ENCODE results near the gene MIEF1. TPM values are rescaled to one million over a fixed set of nuclear protein-coding genes. Genes with fewer than 3 reads are reported as not detected.

MIEF1 gene
- total and polyA plus RNA-seq, 8 donors = 5.1 to 47.3 (median 16.2) TPM

GRCh38 chr22:39547587-39547947 lies 45.5 kb downstream of the MIEF1 start:
- 22 to 44% (median 30%) methylated on average over 2 of the region's 2 CpGs for WGBS, 5 donors
- intact Hi-C loops (cut with DNase I; ENCODE audit: low total_unique reads) = no loop called here
- H3K27ac ChIP-seq = no peak overlapping the region
- H3K4me1 ChIP-seq = peaks cover 0 to 11% (median 6%) of the 10 kb centered on the region in 4 donors
- no peaks in the 10 kb centered on the region for H3K9me3 ChIP-seq
- no peak for DNase-seq
- no peaks in the 10 kb centered on the region for H3K36me3 ChIP-seq
- TF ChIP-seq POLR2AphosphoS5 (IDR thresholded peaks at IDR 0.05) (no peak), POLR2A (IDR thresholded peaks at IDR 0.05) (no peak), CTCF (IDR thresholded peaks at IDR 0.05) (no peak), EP300 (IDR thresholded peaks at IDR 0.05) (no peak)
- no peak overlapping the region for H3K4me3 ChIP-seq
- H3K27me3 ChIP-seq = peaks cover 0 to 99% (median 49%) of the 10 kb centered on the region in 3 donors

GRCh38 chr22:39553429-39553828 lies 51.3 kb downstream of the MIEF1 start:
- Histone ChIP-seq H3K4me1 (peaks cover 11 to 15% (median 12%) of the 10 kb centered on the region in 4 donors), H3K27ac (no peak overlapping the region), H3K36me3 (no peaks in the 10 kb centered on the region), H3K4me3 (no peak overlapping the region), H3K27me3 (peaks cover 13 to 84% (median 51%) of the 10 kb centered on the region in 3 donors), H3K9me3 (no peaks in the 10 kb centered on the region)
- 63 to 100% (median 71%) methylated on average over 2 to 3 of the region's 3 CpGs for WGBS, 5 donors
- no peak for TF ChIP-seq POLR2A (IDR thresholded peaks at IDR 0.05)
- TF ChIP-seq POLR2AphosphoS5 (IDR thresholded peaks at IDR 0.05) = no peak
- no peak for TF ChIP-seq CTCF (IDR thresholded peaks at IDR 0.05)
- TF ChIP-seq EP300 (IDR thresholded peaks at IDR 0.05) = no peak
- intact Hi-C loops (cut with DNase I; ENCODE audit: low total_unique reads) = no loop called here
- no peak for DNase-seq

- no peak for DNase-seq
- no peaks in the 10 kb centered on the region for H3K9me3 ChIP-seq
- peaks cover 14 to 18% (median 15%) of the 10 kb centered on the region in 4 donors for H3K4me1 ChIP-seq
- H3K4me3 ChIP-seq = no peak overlapping the region
- peaks cover 19 to 84% (median 52%) of the 10 kb centered on the region in 3 donors for H3K27me3 ChIP-seq
- intact Hi-C loops (cut with DNase I; ENCODE audit: low total_unique reads) = no loop called here
- no peak overlapping the region for H3K27ac ChIP-seq
- WGBS, 5 donors = 42 to 51% (median 50%) methylated on average over 2 to 3 of the region's 3 CpGs
- H3K36me3 ChIP-seq = no peaks in the 10 kb centered on the region
- TF ChIP-seq POLR2AphosphoS5 (IDR thresholded peaks at IDR 0.05) = no peak
- no peak for TF ChIP-seq EP300 (IDR thresholded peaks at IDR 0.05)
Observed at GRCh38 chr22:39554151-39554550, 52.1 kb downstream of the MIEF1 start.

- H3K36me3 ChIP-seq = no peaks in the 10 kb centered on the region
- H3K27ac ChIP-seq = no peak overlapping the region
- 5 to 27% (median 6%) methylated on average over 9 to 72 of the region's 72 CpGs for WGBS, 5 donors
- no peaks in the 10 kb centered on the region for H3K9me3 ChIP-seq
- peak overlapping the region; percentile 32 to 39 (median 36) for H3K4me3 ChIP-seq
- peak in 1 of 2 donors; percentile 70 for DNase-seq
- H3K4me1 ChIP-seq = peaks cover 14 to 18% (median 15%) of the 10 kb centered on the region in 4 donors
- intact Hi-C loops (cut with DNase I; ENCODE audit: low total_unique reads) = no loop called here
- peaks cover 19 to 84% (median 53%) of the 10 kb centered on the region in 3 donors for H3K27me3 ChIP-seq
- TF ChIP-seq CTCF (IDR thresholded peaks at IDR 0.05) = no peak
- TF ChIP-seq POLR2AphosphoS5 (IDR thresholded peaks at IDR 0.05) = no peak
- TF ChIP-seq POLR2A (IDR thresholded peaks at IDR 0.05) = no peak
- TF ChIP-seq EP300 (IDR thresholded peaks at IDR 0.05) = no peak
Observed at GRCh38 chr22:39556970-39557841, 55.1 kb downstream of the MIEF1 start.

Measured in stomach (tissue), 9 donors.